ENCODE measurements around the gene CFAP53. TPM values are rescaled to one million over a fixed set of nuclear protein-coding genes. Genes with fewer than 3 reads are reported as not detected.

The CFAP53 gene
- total RNA-seq, 1 donor from 2014 or later: 0.68 TPM

DNA sequence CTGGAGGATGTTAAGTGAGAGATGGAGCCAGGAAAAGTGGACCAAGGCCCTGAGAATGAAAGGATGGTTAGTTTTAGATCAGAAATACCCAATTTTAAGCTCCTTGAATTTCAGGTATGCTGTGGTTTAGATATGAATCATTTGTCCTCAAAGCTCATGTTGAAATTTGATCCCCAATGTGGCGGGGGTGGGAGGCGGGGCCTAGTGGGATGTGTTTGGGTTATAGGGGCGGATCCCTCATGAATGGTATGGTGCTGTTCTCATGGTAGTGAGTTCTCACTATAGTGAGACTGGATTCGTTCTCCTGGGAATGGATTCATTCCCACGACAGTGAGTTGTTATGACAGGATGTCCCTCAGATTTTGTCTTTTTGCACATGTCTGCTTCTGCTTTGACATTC lies 82.7 kb downstream of the CFAP53 start:
- Histone ChIP-seq H3K79me2 (ENCODE audit: insufficient read depth, low read length) (no peaks in the 10 kb centered on the region), H3K36me3 (ENCODE audit: insufficient read depth, low read length) (no peaks in the 10 kb centered on the region), H3K27ac (ENCODE audit: low read depth, low read length) (no peak overlapping the region), H3K4me3 (ENCODE audit: insufficient read depth, low read depth, low read length) (no peak overlapping the region), H3K4me1 (ENCODE audit: insufficient read depth, low read length) (peaks cover 7% of the 10 kb centered on the region), H3K9me3 (ENCODE audit: insufficient read depth, low read depth, low read length) (no peaks in the 10 kb centered on the region), H3K4me2 (ENCODE audit: low read length) (no peak overlapping the region), H2AFZ (ENCODE audit: low read depth, low read length) (no peak overlapping the region), H3K9ac (ENCODE audit: low read length) (no peak overlapping the region), H4K20me1 (ENCODE audit: insufficient read depth, low read length) (no peaks in the 10 kb centered on the region), H3K27me3 (ENCODE audit: insufficient read depth, low read length) (peaks cover 23% of the 10 kb centered on the region)
- peaks cover 2% of the 10 kb centered on the region for H3K27me3 Mint-ChIP-seq (ENCODE audit: low read depth, unreplicated experiment)
- H3K27ac Mint-ChIP-seq (ENCODE audit: unreplicated experiment): no peak overlapping the region
- H3K4me1 Mint-ChIP-seq (ENCODE audit: low read depth, unreplicated experiment): peaks cover 7% of the 10 kb centered on the region
- DNase-seq (ENCODE audit: low read depth): peak; percentile 76
- no peak overlapping the region for H3K4me3 Mint-ChIP-seq (ENCODE audit: unreplicated experiment)
- no peaks in the 10 kb centered on the region for H3K36me3 Mint-ChIP-seq (ENCODE audit: low read depth, unreplicated experiment)
- H3K9me3 Mint-ChIP-seq (ENCODE audit: unreplicated experiment): peaks cover 2% of the 10 kb centered on the region
- FAIRE-seq: no peak
- no peak for TF ChIP-seq EZH2 (IDR thresholded peaks at IDR 0.05; ENCODE audit: insufficient read depth, low read length)
- TF ChIP-seq, protein P1, sequence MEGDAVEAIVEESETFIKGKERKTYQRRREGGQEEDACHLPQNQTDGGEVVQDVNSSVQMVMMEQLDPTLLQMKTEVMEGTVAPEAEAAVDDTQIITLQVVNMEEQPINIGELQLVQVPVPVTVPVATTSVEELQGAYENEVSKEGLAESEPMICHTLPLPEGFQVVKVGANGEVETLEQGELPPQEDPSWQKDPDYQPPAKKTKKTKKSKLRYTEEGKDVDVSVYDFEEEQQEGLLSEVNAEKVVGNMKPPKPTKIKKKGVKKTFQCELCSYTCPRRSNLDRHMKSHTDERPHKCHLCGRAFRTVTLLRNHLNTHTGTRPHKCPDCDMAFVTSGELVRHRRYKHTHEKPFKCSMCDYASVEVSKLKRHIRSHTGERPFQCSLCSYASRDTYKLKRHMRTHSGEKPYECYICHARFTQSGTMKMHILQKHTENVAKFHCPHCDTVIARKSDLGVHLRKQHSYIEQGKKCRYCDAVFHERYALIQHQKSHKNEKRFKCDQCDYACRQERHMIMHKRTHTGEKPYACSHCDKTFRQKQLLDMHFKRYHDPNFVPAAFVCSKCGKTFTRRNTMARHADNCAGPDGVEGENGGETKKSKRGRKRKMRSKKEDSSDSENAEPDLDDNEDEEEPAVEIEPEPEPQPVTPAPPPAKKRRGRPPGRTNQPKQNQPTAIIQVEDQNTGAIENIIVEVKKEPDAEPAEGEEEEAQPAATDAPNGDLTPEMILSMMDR (IDR thresholded peaks at IDR 0.05; ENCODE audit: insufficient read depth, low read depth, low read length): no peak

DNA sequence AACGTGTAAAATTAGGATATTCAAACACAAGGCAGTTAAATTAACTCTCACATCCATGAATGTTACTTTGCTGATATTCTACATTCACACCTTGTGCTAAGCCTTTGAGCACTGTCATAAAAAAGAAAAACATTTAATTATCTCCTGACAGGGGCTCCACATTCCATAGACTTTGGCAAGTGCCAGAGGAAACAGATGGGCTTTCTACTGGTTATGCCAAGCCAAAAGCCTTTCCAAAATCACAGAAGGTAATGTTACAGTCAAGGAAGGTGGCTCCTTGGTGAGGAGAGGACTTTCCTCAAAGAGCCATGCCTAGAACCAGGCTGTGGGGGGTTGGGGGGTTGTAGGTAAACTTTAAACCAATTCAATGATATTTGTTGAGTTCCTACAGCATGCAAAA lies 83.8 kb downstream of the CFAP53 start:
- H3K27me3 Mint-ChIP-seq (ENCODE audit: low read depth, unreplicated experiment): peaks cover 2% of the 10 kb centered on the region
- Histone ChIP-seq H3K9me3 (ENCODE audit: insufficient read depth, low read depth, low read length) (no peaks in the 10 kb centered on the region), H3K36me3 (ENCODE audit: insufficient read depth, low read length) (no peaks in the 10 kb centered on the region), H2AFZ (ENCODE audit: low read depth, low read length) (no peak overlapping the region), H3K79me2 (ENCODE audit: insufficient read depth, low read length) (no peaks in the 10 kb centered on the region), H3K9ac (ENCODE audit: low read length) (no peak overlapping the region), H4K20me1 (ENCODE audit: insufficient read depth, low read length) (no peaks in the 10 kb centered on the region), H3K4me2 (ENCODE audit: low read length) (no peak overlapping the region), H3K4me1 (ENCODE audit: insufficient read depth, low read length) (peaks cover 7% of the 10 kb centered on the region), H3K4me3 (ENCODE audit: insufficient read depth, low read depth, low read length) (no peak overlapping the region), H3K27me3 (ENCODE audit: insufficient read depth, low read length) (peaks cover 26% of the 10 kb centered on the region), H3K27ac (ENCODE audit: low read depth, low read length) (no peak overlapping the region)
- TF ChIP-seq EZH2 (IDR thresholded peaks at IDR 0.05; ENCODE audit: insufficient read depth, low read length): no peak
- TF ChIP-seq, protein P1 (IDR thresholded peaks at IDR 0.05; ENCODE audit: insufficient read depth, low read depth, low read length): no peak
- DNase-seq (ENCODE audit: low read depth): no peak
- H3K4me1 Mint-ChIP-seq (ENCODE audit: low read depth, unreplicated experiment): peaks cover 7% of the 10 kb centered on the region
- H3K36me3 Mint-ChIP-seq (ENCODE audit: low read depth, unreplicated experiment): no peaks in the 10 kb centered on the region
- FAIRE-seq: no peak
- H3K4me3 Mint-ChIP-seq (ENCODE audit: unreplicated experiment): no peak overlapping the region
- H3K9me3 Mint-ChIP-seq (ENCODE audit: unreplicated experiment): peaks cover 2% of the 10 kb centered on the region
- no peak overlapping the region for H3K27ac Mint-ChIP-seq (ENCODE audit: unreplicated experiment)

DNA sequence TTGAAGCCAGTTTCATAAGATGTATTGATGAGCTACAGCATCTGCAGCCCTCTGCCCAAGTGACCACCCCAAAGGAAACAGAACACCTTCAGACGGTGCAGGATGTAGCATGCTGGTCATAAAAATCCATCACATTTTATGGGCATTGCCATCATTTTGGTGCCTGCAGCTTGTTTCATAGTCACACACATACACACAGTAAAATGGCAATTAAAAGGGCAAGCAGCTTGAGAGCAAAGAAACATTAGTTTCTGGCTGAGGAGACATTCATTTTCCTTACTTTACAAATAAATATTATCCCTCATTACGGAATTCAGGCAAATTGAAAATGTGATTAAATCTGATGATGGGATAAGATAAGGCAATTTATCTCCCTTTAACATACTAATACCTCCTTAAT lies 84.7 kb downstream of the CFAP53 start:
- H3K4me3 Mint-ChIP-seq (ENCODE audit: unreplicated experiment): no peak overlapping the region
- no peak for TF ChIP-seq EZH2 (IDR thresholded peaks at IDR 0.05; ENCODE audit: insufficient read depth, low read length)
- TF ChIP-seq, protein P1 (IDR thresholded peaks at IDR 0.05; ENCODE audit: insufficient read depth, low read depth, low read length): no peak

More for the DNA sequence above, 84.7 kb downstream of the CFAP53 start:
- DNase-seq (ENCODE audit: low read depth) (no peak), FAIRE-seq (no peak)
- peaks cover 33% of the 10 kb centered on the region for H3K27me3 ChIP-seq (ENCODE audit: insufficient read depth, low read length)
- no peaks in the 10 kb centered on the region for H3K79me2 ChIP-seq (ENCODE audit: insufficient read depth, low read length)
- H2AFZ ChIP-seq (ENCODE audit: low read depth, low read length): no peak overlapping the region
- H4K20me1 ChIP-seq (ENCODE audit: insufficient read depth, low read length): no peaks in the 10 kb centered on the region
- H3K4me2 ChIP-seq (ENCODE audit: low read length): no peak overlapping the region
- Mint-ChIP-seq H3K27me3 (ENCODE audit: low read depth, unreplicated experiment) (peaks cover 6% of the 10 kb centered on the region), H3K4me1 (ENCODE audit: low read depth, unreplicated experiment) (peaks cover 7% of the 10 kb centered on the region), H3K9me3 (ENCODE audit: unreplicated experiment) (peaks cover 2% of the 10 kb centered on the region), H3K27ac (ENCODE audit: unreplicated experiment) (no peak overlapping the region), H3K36me3 (ENCODE audit: low read depth, unreplicated experiment) (no peaks in the 10 kb centered on the region)
- H3K4me1 ChIP-seq (ENCODE audit: insufficient read depth, low read length): peaks cover 7% of the 10 kb centered on the region
- H3K4me3 ChIP-seq (ENCODE audit: insufficient read depth, low read depth, low read length): no peak overlapping the region
- H3K9ac ChIP-seq (ENCODE audit: low read length): no peak overlapping the region
- H3K36me3 ChIP-seq (ENCODE audit: insufficient read depth, low read length): no peaks in the 10 kb centered on the region
- H3K27ac ChIP-seq (ENCODE audit: low read depth, low read length): no peak overlapping the region
- H3K9me3 ChIP-seq (ENCODE audit: insufficient read depth, low read depth, low read length): no peaks in the 10 kb centered on the region

Measured in astrocyte (in vitro differentiated cells and primary cell).